ENCODE measurements around the gene CACNA1F.

DNA sequence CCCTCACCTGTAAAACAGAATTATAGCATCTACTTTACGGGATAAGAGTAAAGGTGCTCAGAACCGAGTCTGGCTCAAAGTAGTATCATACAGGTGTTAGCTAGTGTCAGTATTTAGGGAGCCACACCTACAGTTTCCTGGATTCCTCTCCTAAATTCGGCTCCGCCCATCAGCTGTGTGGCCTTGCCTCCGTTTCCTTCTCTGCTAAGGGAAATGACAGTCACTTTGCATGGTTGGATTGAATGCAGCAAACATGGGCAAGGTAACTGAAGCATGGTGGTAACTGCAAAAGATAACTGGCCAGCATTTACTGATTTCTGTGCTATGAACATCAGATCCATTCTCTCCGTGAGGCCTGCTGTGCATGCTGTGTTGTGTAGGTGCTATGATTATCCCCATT is 39.3 kb upstream of the CACNA1F start:
- no peak for TF ChIP-seq POLR2AphosphoS5 (IDR thresholded peaks at IDR 0.05; ENCODE audit: low read depth, low read length)
- TF ChIP-seq POLR2A (IDR thresholded peaks at IDR 0.05; ENCODE audit: low read depth, low read length): no peak

All from GM12891 (cell line).